Measurements from ENCODE around the gene TMPRSS4. TPM values are rescaled to one million over a fixed set of nuclear protein-coding genes. Genes with fewer than 3 reads are reported as not detected.

TMPRSS4 gene
- total and polyA plus RNA-seq, 2 donors (not counting 1 experiment from before 2014, with no cell fraction given): not detected

- Histone ChIP-seq H2AFZ (ENCODE audit: insufficient read depth, low read depth, low read length, poor library complexity, severe bottlenecking) (no peak overlapping the region), H3K9me3 (ENCODE audit: control extremely low read depth in 1 of 3, control insufficient read depth in 2 of 3, insufficient read depth in 1 of 3, low read length in 2 of 3) (no peaks in the 10 kb centered on the region), H4K20me1 (ENCODE audit: control insufficient read depth, insufficient read depth, low read length, poor library complexity, severe bottlenecking) (no peaks in the 10 kb centered on the region), H3K4me2 (replicated peaks; ENCODE audit: low read depth, low read length, poor library complexity, severe bottlenecking) (no peak overlapping the region), H3K4me3 (ENCODE audit: control extremely low read depth in 1 of 5, extremely low read depth in 1 of 5, insufficient read depth in 1 of 5, low read depth in 2 of 5, low read length in 4 of 5) (no peak overlapping the region), H3K27me3 (replicated peaks in 1 of 4; ENCODE audit: control extremely low read depth in 1 of 4, control insufficient read depth in 3 of 4, insufficient read depth in 4 of 4, low read length in 3 of 4) (peaks cover 0 to 77% (median 27%) of the 10 kb centered on the region in 4 experiments), H3K4me1 (ENCODE audit: control insufficient read depth in 2 of 2, insufficient read depth in 2 of 2, low read length in 2 of 2) (peaks cover 4 to 11% of the 10 kb centered on the region in 2 donors), H3K27ac (ENCODE audit: low read length in 2 of 2) (no peak overlapping the region), H3K79me2 (ENCODE audit: control insufficient read depth, insufficient read depth, low read length) (no peaks in the 10 kb centered on the region), H3K36me3 (replicated peaks in 1 of 2; ENCODE audit: control extremely low read depth in 1 of 2, control insufficient read depth in 1 of 2, extremely low read depth in 1 of 2, insufficient read depth in 2 of 2, low read length in 1 of 2) (no peaks in the 10 kb centered on the region), H3K9ac (ENCODE audit: low read length) (no peak overlapping the region)
- WGBS (ENCODE audit: insufficient coverage): 100% methylated on average over 1 of the region's 3 CpGs
- intact Hi-C loops (cut with micrococcal nuclease): no loop called here
- Mint-ChIP-seq H3K27ac (no peak overlapping the region), H3K4me1 (peaks cover 7% of the 10 kb centered on the region), H3K27me3 (peaks cover 68% of the 10 kb centered on the region), H3K9me3 (ENCODE audit: insufficient read depth) (no peaks in the 10 kb centered on the region), H3K4me3 (peak overlapping the region; percentile 10)
- DNase-seq: no peak
- TF ChIP-seq CTCF (IDR thresholded peaks at IDR 0.05): no peak
- no peak for TF ChIP-seq EZH2 (IDR thresholded peaks at IDR 0.05; ENCODE audit: borderline replicate concordance, insufficient read depth, low read depth, low read length, poor library complexity, severe bottlenecking)
- ChIA-PET CTCF (interaction anchor here (0.9 to 8.7 kb wide), 2 partner anchors 24 to 542 kb away, joined by 3 to 96 read pairs; no protein-coding TSS in a partner anchor), POLR2A (no interaction called here)
- ATAC-seq (ENCODE audit: low read depth): no peak
Observed at GRCh38 chr11:118147502-118147901, 70.6 kb downstream of the TMPRSS4 start.

- Mint-ChIP-seq H3K9me3 (ENCODE audit: insufficient read depth) (no peaks in the 10 kb centered on the region), H3K27me3 (peaks cover 61% of the 10 kb centered on the region), H3K4me3 (no peak overlapping the region), H3K4me1 (peaks cover 10% of the 10 kb centered on the region), H3K27ac (no peak overlapping the region)
- ATAC-seq (ENCODE audit: low read depth) (no peak), DNase-seq (no peak)
- Histone ChIP-seq H3K4me1 (ENCODE audit: control insufficient read depth in 2 of 2, insufficient read depth in 2 of 2, low read length in 2 of 2) (peaks cover 10 to 18% of the 10 kb centered on the region in 2 donors), H3K9me3 (ENCODE audit: control extremely low read depth in 1 of 3, control insufficient read depth in 2 of 3, insufficient read depth in 1 of 3, low read length in 2 of 3) (no peaks in the 10 kb centered on the region), H3K27ac (ENCODE audit: low read length in 2 of 2) (no peak overlapping the region), H3K9ac (ENCODE audit: low read length) (no peak overlapping the region), H3K4me2 (replicated peaks; ENCODE audit: low read depth, low read length, poor library complexity, severe bottlenecking) (no peak overlapping the region), H3K36me3 (replicated peaks in 1 of 2; ENCODE audit: control extremely low read depth in 1 of 2, control insufficient read depth in 1 of 2, extremely low read depth in 1 of 2, insufficient read depth in 2 of 2, low read length in 1 of 2) (no peaks in the 10 kb centered on the region), H3K4me3 (ENCODE audit: control extremely low read depth in 1 of 5, extremely low read depth in 1 of 5, insufficient read depth in 1 of 5, low read depth in 2 of 5, low read length in 4 of 5) (no peak overlapping the region), H4K20me1 (ENCODE audit: control insufficient read depth, insufficient read depth, low read length, poor library complexity, severe bottlenecking) (no peaks in the 10 kb centered on the region), H3K79me2 (ENCODE audit: control insufficient read depth, insufficient read depth, low read length) (no peaks in the 10 kb centered on the region), H2AFZ (ENCODE audit: insufficient read depth, low read depth, low read length, poor library complexity, severe bottlenecking) (no peak overlapping the region), H3K27me3 (replicated peaks in 1 of 4; ENCODE audit: control extremely low read depth in 1 of 4, control insufficient read depth in 3 of 4, insufficient read depth in 4 of 4, low read length in 3 of 4) (peaks cover 0 to 84% (median 27%) of the 10 kb centered on the region in 4 experiments)
- intact Hi-C loops (cut with micrococcal nuclease): no loop called here
- ChIA-PET POLR2A (no interaction called here), CTCF (interaction anchor here (8.7 kb wide), 1 partner anchor 23 kb away, joined by 96 read pairs; no protein-coding TSS in a partner anchor)
- TF ChIP-seq EZH2 (IDR thresholded peaks at IDR 0.05; ENCODE audit: borderline replicate concordance, insufficient read depth, low read depth, low read length, poor library complexity, severe bottlenecking): no peak
- no peak for TF ChIP-seq CTCF (IDR thresholded peaks at IDR 0.05)
- 98% methylated on average over 5 of the region's 8 CpGs for WGBS (ENCODE audit: insufficient coverage)
Observed at GRCh38 chr11:118148240-118148639, 71.4 kb downstream of the TMPRSS4 start.

Measured in B cell (primary cell).